Esophagus muscularis mucosa (tissue), 4 donors: ENCODE results near the gene DAB1.

Experiments used
- CTCF ChIP-seq, 3 experiments: fragments of 200-600 bp in 2 of 3; fragments of 450-650 bp in 1 of 3; sonication (generic) in 2 of 3; IDR thresholded peaks; one replicate each; pipeline ENCODE4 v1.5.1; 2017 to 2019; ENCODE audit warnings: antibody characterized with exemption in 3 of 3, mild to moderate bottlenecking in 2 of 3, moderate library complexity in 1 of 3
- EP300 ChIP-seq: sonication (generic); formaldehyde crosslinking; IDR thresholded peaks from one replicate; pipeline ENCODE4 v1.6.1; 2017; ENCODE audit warnings: antibody characterized with exemption
- POLR2A ChIP-seq: fragments of 450-650 bp; IDR thresholded peaks from one replicate; pipeline ENCODE4 v1.6.1; 2017; ENCODE audit warnings: antibody characterized with exemption, moderate library complexity, mild to moderate bottlenecking, low read depth

- TF ChIP-seq CTCF (IDR thresholded peaks at IDR 0.05), result no peak
- TF ChIP-seq EP300, result no peak
- no peak for TF ChIP-seq POLR2A
Observed at GRCh38 chr1:57473448-57473847, 49.6 kb upstream of the DAB1 start.
